ENCODE results near the gene GIMAP1.

Gene GIMAP1

DNA sequence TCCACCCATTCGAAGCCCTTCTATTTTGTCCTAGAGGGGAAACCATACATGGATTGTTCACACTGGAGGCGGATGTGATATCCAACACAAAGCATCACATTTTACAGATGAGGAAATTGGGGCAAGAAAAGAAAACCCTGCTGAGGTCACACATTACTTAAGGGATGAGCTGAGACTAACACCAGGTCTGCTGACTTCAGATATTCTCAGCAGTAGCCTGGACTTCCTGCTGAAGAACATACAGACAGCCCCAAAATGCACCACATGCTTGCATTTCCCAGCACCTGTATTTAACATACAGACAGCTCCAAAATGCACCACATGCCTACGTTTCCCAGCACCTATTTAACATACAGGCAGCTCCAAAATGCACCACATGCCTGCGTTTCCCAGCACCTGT, 32.0 kb downstream of the GIMAP1 start:
- no peak for DNase-seq (ENCODE audit: low spot score)

- DNase-seq (ENCODE audit: low spot score), result no peak
Measured at GRCh38 chr7:150751702-150752101, 35.3 kb downstream of the GIMAP1 start.

- DNase-seq (ENCODE audit: low spot score), result no peak
Measured at GRCh38 chr7:150753239-150753638, 36.8 kb downstream of the GIMAP1 start.

GRCh38 chr7:150753826-150754603, 37.6 kb downstream of the GIMAP1 start:
- no peak for DNase-seq (ENCODE audit: low spot score)

DNA sequence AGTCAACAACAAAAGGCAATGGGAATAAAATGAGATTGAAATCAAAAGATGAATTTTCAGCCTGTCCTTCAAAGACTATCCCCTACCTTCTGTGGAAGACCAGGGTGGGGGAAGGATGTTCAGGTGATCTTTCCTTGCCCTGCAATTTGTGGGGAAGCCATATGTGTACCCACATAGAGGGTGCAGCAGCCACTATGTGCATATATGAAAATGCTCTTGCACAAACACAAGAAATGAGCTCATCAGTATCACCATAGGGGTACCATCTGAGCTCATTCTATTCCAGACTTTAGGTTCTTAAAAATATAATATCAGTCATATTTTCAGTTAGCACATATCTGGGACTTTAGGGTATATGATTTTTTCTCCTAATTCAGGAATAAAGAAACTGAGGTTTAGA, 38.5 kb downstream of the GIMAP1 start:
- DNase-seq (ENCODE audit: low spot score), result no peak

DNA sequence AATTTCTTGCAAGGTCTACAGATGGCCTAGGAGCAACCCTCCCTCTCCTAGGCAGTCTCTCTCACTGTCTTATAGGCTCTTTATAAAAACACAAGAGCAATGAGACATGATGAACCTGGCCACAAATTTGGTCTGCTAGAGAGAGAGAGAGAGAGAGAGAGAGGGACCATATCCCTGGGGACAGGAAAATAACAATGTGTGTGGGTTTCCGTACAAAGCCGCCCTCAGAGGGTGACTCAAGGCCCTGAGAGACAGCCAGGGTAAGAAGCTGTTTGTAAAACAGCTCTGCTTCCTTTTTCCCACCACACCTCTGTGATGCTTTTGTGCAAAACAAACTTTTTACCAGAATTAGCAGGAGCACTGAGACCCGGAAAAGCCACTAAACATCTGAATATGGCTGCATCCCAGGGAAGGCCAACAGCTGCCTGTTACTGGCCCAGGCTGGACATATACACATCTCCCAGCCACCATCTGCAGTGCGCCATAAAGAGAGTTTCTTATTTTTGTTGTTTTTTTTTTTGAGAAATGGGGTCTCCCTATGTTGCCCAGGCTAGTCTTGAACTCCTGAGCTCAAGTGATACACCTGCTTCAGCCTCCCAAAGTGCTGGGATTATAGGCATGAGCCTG, 39.2 kb downstream of the GIMAP1 start:
- DNase-seq (ENCODE audit: low spot score), result no peak

DNA sequence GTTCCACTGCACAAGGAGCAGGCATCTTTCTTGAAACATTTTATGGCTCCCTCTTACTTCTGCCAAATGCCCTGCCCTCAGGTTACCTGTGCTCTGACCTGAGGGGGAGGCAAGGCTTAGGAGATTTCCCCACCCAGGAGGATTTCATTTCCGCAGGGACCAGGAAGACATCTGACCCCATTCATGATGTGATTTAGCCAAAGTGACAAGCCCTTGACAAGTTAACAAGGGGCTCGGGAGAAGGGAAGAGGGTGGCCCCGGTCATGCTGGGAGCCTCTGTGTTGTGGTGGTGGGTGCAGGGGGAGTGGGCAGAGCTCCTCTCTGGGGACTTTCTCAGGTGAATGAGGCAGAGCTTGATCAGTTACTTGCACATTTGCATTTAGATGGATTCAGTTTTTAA, 39.8 kb downstream of the GIMAP1 start:
- no peak for DNase-seq (ENCODE audit: low spot score)

- DNase-seq (ENCODE audit: low spot score), result no peak
Measured at GRCh38 chr7:150756858-150757257, 40.4 kb downstream of the GIMAP1 start.

DNA sequence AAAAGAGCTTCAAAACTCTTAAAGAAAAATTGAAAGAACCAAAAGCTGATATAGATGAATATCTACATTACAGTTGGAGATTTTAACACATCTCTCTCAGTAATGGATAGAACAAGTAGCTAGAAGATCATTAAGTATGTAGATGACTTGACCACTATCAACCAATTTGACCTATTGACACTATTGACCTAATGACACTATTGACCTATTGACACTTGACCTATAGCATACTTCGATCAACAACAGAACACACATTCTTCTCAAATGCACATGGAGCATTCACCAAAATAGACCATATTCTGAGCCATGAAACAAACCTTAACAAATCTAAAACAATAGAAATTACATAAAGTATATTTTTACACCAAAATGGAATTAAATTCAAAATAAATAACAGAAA, 43.1 kb downstream of the GIMAP1 start:
- DNase-seq (ENCODE audit: low spot score), result no peak

DNA sequence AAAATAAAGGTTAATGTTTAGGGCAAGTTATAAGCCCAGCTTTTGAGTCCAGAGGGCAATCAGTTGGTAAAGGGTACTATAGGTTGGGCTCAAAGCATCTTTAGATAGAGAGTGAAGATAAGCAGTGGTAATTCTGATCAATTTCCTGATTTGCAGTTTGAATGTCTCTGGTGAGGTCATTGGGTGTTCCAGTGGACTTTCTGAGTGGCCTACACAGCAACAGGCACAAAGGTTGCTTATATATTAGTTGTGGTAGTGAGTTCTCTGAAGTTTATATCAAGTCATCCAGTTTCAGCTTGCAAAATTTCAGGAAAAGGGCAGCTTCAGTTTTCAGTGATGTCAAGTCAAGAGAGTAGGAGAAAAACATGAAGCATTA, 49.9 kb downstream of the GIMAP1 start:
- no peak for DNase-seq (ENCODE audit: low spot score)

DNA sequence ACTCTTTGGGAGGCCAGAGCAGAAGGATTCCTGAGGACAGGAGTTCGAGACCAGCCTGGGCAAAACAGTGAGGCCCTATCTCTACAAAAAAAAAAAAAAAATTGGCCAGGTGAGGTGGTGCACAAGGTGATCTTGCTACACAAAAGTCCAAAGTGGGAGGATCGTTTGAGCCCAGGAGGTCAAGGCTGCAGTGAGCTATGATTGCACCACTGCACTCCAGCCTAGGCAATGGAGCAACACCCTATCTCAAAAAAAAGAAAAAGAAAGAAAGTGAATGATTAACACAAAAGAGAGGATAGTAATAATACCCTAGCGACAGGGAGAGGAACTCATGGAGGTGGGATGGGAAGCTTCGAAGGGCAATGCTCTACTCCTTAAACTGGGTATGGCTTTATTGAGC, 53.4 kb downstream of the GIMAP1 start:
- no peak for DNase-seq (ENCODE audit: low spot score)

Measured in AG08396 (cell line).